GM21717 (cell line): ENCODE results near the gene FBXO36.

Experiments used
- ATAC-seq: cut with Tn5 transposase; IDR thresholded peaks from one replicate; pipeline ENCODE4 v1.9.1; 2021; ENCODE audit warnings: mild to moderate bottlenecking, moderate library complexity; ENCODE audit not compliant: unreplicated experiment

The FBXO36 gene

GRCh38 chr2:230043025-230043424, 120.7 kb downstream of the FBXO36 start:
- ATAC-seq = no peak

DNA sequence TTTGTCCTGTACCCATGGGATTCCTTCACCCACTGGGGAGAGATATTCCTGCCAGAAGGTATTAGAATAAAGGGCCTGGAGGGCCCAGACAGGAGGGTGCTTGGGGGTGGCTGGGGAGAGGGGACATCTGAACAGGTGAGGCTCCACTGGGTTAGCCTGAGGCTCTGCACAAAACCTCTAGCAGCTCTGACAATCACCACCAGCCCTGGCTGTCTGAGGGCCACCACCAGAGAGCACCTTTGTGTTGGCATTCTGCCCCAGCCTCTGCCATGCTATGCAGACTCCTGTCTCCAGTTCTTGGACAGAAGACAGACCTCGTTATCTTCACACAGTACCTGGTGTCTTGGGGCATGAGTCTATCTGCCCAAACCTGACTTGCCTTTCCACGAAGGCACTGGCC, 121.2 kb downstream of the FBXO36 start:
- ATAC-seq = no peak

GRCh38 chr2:230046491-230046890, 124.2 kb downstream of the FBXO36 start:
- no peak for ATAC-seq

DNA sequence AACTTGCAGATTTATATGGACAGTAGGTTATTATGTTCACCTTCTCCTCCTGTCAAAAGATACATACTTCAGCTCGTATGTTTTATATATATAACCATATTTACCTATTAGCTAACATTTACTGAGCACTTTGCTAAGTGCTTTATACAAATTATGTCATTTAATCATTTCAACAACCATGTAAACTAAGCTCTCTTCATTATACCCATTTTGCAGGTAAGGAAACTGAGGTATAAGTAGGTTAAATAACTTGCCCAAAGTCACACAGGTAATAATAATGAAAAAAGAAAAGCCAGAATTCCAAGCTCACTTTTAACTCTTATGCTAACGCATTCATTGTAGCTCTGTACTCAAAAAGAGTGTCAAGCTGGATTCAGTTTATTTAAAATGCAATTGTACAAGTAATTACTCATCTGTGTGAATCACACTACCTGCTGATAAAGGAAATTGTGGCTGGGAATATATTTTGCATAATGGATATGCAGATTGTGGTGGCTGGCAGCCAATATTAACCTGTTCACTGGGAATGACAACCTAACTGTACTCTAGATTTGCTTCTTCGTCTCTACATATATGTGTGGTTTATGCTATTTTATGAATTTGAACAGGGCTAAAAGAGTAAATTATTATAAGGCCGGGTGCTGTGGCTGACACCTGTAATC, 125.8 kb downstream of the FBXO36 start:
- ATAC-seq = no peak

GRCh38 chr2:230050136-230050535, 127.8 kb downstream of the FBXO36 start:
- ATAC-seq = no peak

- ATAC-seq = no peak
Measured at GRCh38 chr2:230052299-230052698, 130.0 kb downstream of the FBXO36 start.

DNA sequence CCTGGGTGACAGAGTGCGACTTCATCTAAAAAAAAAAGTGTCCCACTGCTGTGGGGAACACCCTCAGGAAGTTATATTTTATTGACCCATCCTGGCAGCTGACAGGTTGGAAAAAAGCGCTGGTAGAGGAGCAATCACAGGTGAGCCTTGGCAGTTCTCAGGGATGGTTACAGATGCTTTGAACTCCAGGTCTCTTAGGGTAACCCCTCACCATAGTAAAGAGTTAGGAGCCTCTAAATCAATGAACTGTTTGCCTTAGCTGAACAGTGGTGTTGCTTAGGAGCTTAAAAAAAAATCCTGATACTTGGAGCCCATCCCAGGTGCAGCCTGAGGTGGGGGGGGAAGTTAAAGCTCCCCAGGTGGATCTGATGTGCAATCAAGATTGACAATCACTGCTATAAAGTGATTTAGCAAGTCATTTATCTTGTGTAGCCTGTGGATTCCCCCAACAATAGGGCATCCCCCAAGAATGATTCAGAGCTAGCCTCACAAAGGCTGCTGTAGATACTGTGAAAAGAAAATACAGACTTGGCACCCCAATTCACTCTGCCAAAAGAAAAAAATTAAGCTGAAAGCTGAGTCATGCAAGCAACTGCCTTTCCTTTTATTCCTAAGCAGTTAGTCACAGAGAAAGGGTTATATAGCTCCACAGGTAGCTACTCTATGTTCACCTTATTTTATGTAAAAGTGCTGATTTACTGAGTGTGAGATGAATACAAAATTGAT, 131.6 kb downstream of the FBXO36 start:
- no peak for ATAC-seq

GRCh38 chr2:230060672-230061293, 138.5 kb downstream of the FBXO36 start:
- ATAC-seq = no peak
